SK-N-SH treated with all-trans-retinoic acid at 6 μM for 48 hours (cell line): ENCODE results near the gene TMEM161A.
"Not testable (repeated sequence)": the region's sequence is repeated elsewhere in the genome, so short reads cannot be mapped to it uniquely, and the experiment has no call there.

Experiments
- ATAC-seq: fragments of 200-7000 bp; cut with Tn5 transposase; 3 replicates; pipeline ENCODE4 v1.9.1; 2020; ENCODE audit warnings: mild to moderate bottlenecking, moderate library complexity
- ARNTL ChIP-seq: fragments of 450-650 bp; formaldehyde crosslinking; IDR thresholded peaks from 2 replicates; pipeline ENCODE4 v1.5.0; 2020; ENCODE audit warnings: low read depth, mild to moderate bottlenecking, moderate library complexity, borderline replicate concordance
- CREB5 ChIP-seq: fragments of 250-450 bp; sonication (Bioruptor Pico); IDR thresholded peaks from 2 replicates; pipeline ENCODE4 v1.5.1; 2020; ENCODE audit warnings: low read depth, mild to moderate bottlenecking, moderate library complexity
- CSDC2 ChIP-seq: fragments of 250-450 bp; sonication (Bioruptor Pico); IDR thresholded peaks from 2 replicates; pipeline ENCODE4 v1.5.0; 2020; ENCODE audit warnings: mild to moderate bottlenecking, moderate library complexity
- CSRNP3 ChIP-seq: fragments of 250-450 bp; sonication (Bioruptor Pico); IDR thresholded peaks from 2 replicates; pipeline ENCODE4 v1.5.1; 2021; ENCODE audit warnings: mild to moderate bottlenecking, moderate library complexity
- GLIS3 ChIP-seq: fragments of 250-450 bp; sonication (Bioruptor Pico); IDR thresholded peaks from 2 replicates; pipeline ENCODE4 v1.5.0; 2020; ENCODE audit warnings: mild to moderate bottlenecking, moderate library complexity
- OSR1 ChIP-seq: fragments of 250-450 bp; sonication (Bioruptor Pico); IDR thresholded peaks from 2 replicates; pipeline ENCODE4 v1.8.0; 2022; ENCODE audit warnings: moderate library complexity, mild to moderate bottlenecking, inconsistent platforms
- POU6F1 ChIP-seq: fragments of 250-450 bp; sonication (Bioruptor Pico); IDR thresholded peaks from 2 replicates; pipeline ENCODE4 v1.8.0; 2021; ENCODE audit warnings: low read depth, mild to moderate bottlenecking, moderate library complexity, borderline replicate concordance
- PPARA ChIP-seq: fragments of 250-450 bp; sonication (Bioruptor Pico); IDR thresholded peaks from 2 replicates; pipeline ENCODE4 v1.5.0; 2020; ENCODE audit warnings: mild to moderate bottlenecking, borderline replicate concordance
- RARB ChIP-seq: fragments of 250-450 bp; sonication (Bioruptor Pico); IDR thresholded peaks from 2 replicates; pipeline ENCODE4 v1.8.0; 2021; ENCODE audit warnings: mild to moderate bottlenecking, moderate library complexity
- SNAI2 ChIP-seq: fragments of 250-450 bp; sonication (Bioruptor Pico); IDR thresholded peaks from 2 replicates; pipeline ENCODE4 v1.5.0; 2020; ENCODE audit warnings: mild to moderate bottlenecking, moderate library complexity
- TCF4 ChIP-seq: fragments of 250-450 bp; sonication (Bioruptor Pico); IDR thresholded peaks from 2 replicates; pipeline ENCODE4 v1.8.0; 2021; ENCODE audit warnings: mild to moderate bottlenecking, moderate library complexity, borderline replicate concordance
- TOX ChIP-seq: fragments of 250-450 bp; sonication (Bioruptor Pico); IDR thresholded peaks from 2 replicates; pipeline ENCODE4 v1.8.0; 2021; ENCODE audit warnings: mild to moderate bottlenecking, moderate library complexity, borderline replicate concordance
- TSHZ2 ChIP-seq: fragments of 250-450 bp; sonication (Bioruptor Pico); IDR thresholded peaks from 2 replicates; pipeline ENCODE4 v1.5.0; 2020; ENCODE audit warnings: mild to moderate bottlenecking, moderate library complexity
- ZC3H10 ChIP-seq: fragments of 250-450 bp; sonication (Bioruptor Pico); IDR thresholded peaks from 2 replicates; pipeline ENCODE4 v1.5.1; 2021; ENCODE audit warnings: mild to moderate bottlenecking, moderate library complexity
- ZFP3 ChIP-seq: fragments of 250-450 bp; sonication (Bioruptor Pico); IDR thresholded peaks from 2 replicates; pipeline ENCODE4 v1.5.0; 2020; ENCODE audit warnings: mild to moderate bottlenecking, moderate library complexity
- ZNF565 ChIP-seq: fragments of 450-650 bp; formaldehyde crosslinking; conservative IDR thresholded peaks from 2 replicates; pipeline ENCODE4 v1.5.0; 2020; ENCODE audit warnings: low read depth, mild to moderate bottlenecking, moderate library complexity
- ZNF70 ChIP-seq: fragments of 450-650 bp; formaldehyde crosslinking; IDR thresholded peaks from 2 replicates; pipeline ENCODE4 v1.5.0; 2020; ENCODE audit warnings: mild to moderate bottlenecking, moderate library complexity
- ZNF8 ChIP-seq: fragments of 450-650 bp; formaldehyde crosslinking; IDR thresholded peaks from 2 replicates; pipeline ENCODE4 v1.5.0; 2020; ENCODE audit warnings: mild to moderate bottlenecking, moderate library complexity

TMEM161A gene

GRCh38 chr19:19107654-19108053 is 30.6 kb downstream of the TMEM161A start:
- no peak for ATAC-seq
- TF ChIP-seq SNAI2 (CRISPR knock-in tag) (no peak), POU6F1 (CRISPR knock-in tag) (no peak), OSR1 (no peak), ZC3H10 (CRISPR knock-in tag) (no peak), CSRNP3 (CRISPR knock-in tag) (no peak), RARB (no peak), ARNTL (CRISPR knock-in tag) (no peak), ZFP3 (CRISPR knock-in tag) (no peak), ZNF8 (CRISPR knock-in tag) (no peak), CSDC2 (CRISPR knock-in tag) (no peak), TSHZ2 (no peak), ZNF565 (CRISPR knock-in tag) (no peak), TOX (CRISPR knock-in tag) (no peak)

- not testable (repeated sequence) for ATAC-seq
Observed at GRCh38 chr19:19106938-19107337, 31.3 kb downstream of the TMEM161A start.

- no peak for ATAC-seq
- TF ChIP-seq ZNF565 (CRISPR knock-in tag): no peak
- no peak for TF ChIP-seq ZC3H10 (CRISPR knock-in tag)
- TF ChIP-seq GLIS3 (CRISPR knock-in tag): no peak
- no peak for TF ChIP-seq ZFP3 (CRISPR knock-in tag)
- TF ChIP-seq TSHZ2: no peak
- no peak for TF ChIP-seq TCF4 (CRISPR knock-in tag)
- no peak for TF ChIP-seq ZNF70 (CRISPR knock-in tag)
- no peak for TF ChIP-seq ARNTL (CRISPR knock-in tag)
- TF ChIP-seq CSDC2 (CRISPR knock-in tag): no peak
- TF ChIP-seq RARB: no peak
Observed at GRCh38 chr19:19106056-19106551, 32.2 kb downstream of the TMEM161A start.

- no peak for ATAC-seq
- TF ChIP-seq PPARA (no peak), ZNF8 (CRISPR knock-in tag) (no peak), ZC3H10 (CRISPR knock-in tag) (no peak), CREB5 (CRISPR knock-in tag) (no peak), RARB (no peak)
- TF ChIP-seq, all 23 proteins: peak for 0
Observed at GRCh38 chr19:19105365-19106055, 32.8 kb downstream of the TMEM161A start.
